HUES48 (cell line): ENCODE results near the gene RSPRY1.
A peak's percentile ranks its signal among the peaks of the same experiment; 100 is the strongest.

Experiments
- H3K27ac ChIP-seq: one replicate; pipeline ENCODE4 v1.7.0; 2013; ENCODE audit warnings: low read depth, low read length, inconsistent platforms
- H3K27me3 ChIP-seq: 2 replicates; pipeline ENCODE4 v1.6.1; 2013; ENCODE audit warnings: mild to moderate bottlenecking, low read length; ENCODE audit not compliant: control insufficient read depth, insufficient read depth
- H3K36me3 ChIP-seq: 2 replicates; pipeline ENCODE4 v1.6.1; 2013; ENCODE audit warnings: low read length; ENCODE audit not compliant: control insufficient read depth, insufficient read depth
- H3K4me1 ChIP-seq: 2 replicates; pipeline ENCODE4 v1.6.1; 2013; ENCODE audit warnings: mild to moderate bottlenecking, low read length; ENCODE audit not compliant: control insufficient read depth, insufficient read depth
- H3K4me3 ChIP-seq: 2 replicates; pipeline ENCODE4 v1.5.1; 2013; ENCODE audit warnings: mild to moderate bottlenecking, low read depth, low read length
- H3K9ac ChIP-seq: 2 replicates; pipeline ENCODE4 v1.6.1; 2013; ENCODE audit warnings: mild to moderate bottlenecking, low read depth, low read length, moderate library complexity
- H3K9me3 ChIP-seq: 2 replicates; pipeline ENCODE4 v1.6.1; 2013; ENCODE audit warnings: low read length; ENCODE audit not compliant: control insufficient read depth, insufficient read depth

RSPRY1 gene

DNA sequence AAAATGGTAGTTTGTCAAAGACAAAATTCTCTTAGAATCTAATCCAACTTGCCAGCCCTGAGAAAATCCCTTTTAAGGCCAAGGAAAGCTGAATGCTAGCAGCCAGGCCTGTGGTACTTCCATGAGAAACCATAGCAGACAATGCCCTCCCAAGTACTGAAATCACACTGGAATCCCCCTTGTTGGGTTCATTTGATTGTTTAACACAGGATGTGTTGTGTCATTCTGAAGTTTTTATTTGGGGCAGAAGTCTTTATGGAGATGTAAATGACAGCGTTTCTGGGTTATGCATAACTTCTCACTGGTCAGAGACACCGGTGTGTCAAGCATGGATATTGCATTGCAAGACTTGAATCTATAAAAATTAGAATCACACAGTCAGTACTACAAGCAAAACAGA, 53.0 kb downstream of the RSPRY1 start:
- Histone ChIP-seq H3K36me3 (peaks cover 45% of the 10 kb centered on the region), H3K9me3 (no peaks in the 10 kb centered on the region), H3K9ac (no peak overlapping the region), H3K4me3 (no peak overlapping the region), H3K27me3 (no peaks in the 10 kb centered on the region), H3K27ac (no peak overlapping the region), H3K4me1 (no peaks in the 10 kb centered on the region)

DNA sequence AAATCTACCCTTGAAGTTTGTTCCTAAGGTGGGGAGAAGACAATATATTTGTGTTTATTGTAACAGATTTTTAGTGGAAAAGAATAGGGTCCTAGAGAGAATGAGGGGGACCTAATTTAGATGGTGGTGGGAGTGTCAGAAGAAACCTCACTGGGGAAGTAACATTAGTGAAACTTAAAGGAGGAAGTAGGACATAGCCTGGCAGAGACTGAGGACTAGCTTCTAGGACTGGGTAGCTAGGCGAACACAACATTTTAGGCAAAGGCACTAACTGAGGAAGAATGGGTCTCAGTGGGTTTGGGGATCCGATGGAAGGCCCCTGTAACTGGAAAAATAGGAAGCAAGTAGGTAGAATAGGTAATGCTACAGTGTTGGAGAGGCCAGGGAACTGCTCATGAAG, 54.7 kb downstream of the RSPRY1 start:
- no peak overlapping the region for H3K9ac ChIP-seq
- no peak overlapping the region for H3K4me3 ChIP-seq
- peaks cover 28% of the 10 kb centered on the region for H3K36me3 ChIP-seq
- H3K27ac ChIP-seq = no peak overlapping the region
- H3K27me3 ChIP-seq = no peaks in the 10 kb centered on the region; the same call in 1 of the 2 replicates
- H3K4me1 ChIP-seq = peaks cover 5% of the 10 kb centered on the region; the same call in 1 of the 2 replicates
- no peaks in the 10 kb centered on the region for H3K9me3 ChIP-seq

DNA sequence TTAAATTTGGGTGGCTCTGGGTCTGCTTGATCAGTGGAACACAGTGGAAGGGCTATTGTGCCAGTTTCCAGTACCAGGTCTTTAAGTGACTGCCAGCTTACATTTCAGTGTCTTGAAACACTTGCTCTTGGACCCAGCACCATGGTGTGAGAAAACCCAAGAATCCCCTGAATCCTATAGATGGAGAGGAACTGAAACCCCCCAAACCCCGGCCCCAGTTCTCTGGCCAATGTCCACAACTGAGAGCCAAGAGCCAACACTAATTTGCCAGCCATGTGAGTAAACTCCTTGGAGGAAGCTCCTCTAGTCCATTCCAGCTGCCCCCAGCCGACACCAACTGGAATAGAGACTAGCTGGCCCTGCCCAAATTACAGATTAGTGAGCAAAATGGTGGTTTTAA, 56.5 kb downstream of the RSPRY1 start:
- no peak overlapping the region for H3K27ac ChIP-seq
- no peak overlapping the region for H3K9ac ChIP-seq
- peaks cover 22% of the 10 kb centered on the region for H3K36me3 ChIP-seq
- no peaks in the 10 kb centered on the region; the same call in 1 of the 2 replicates for H3K27me3 ChIP-seq
- H3K4me3 ChIP-seq = no peak overlapping the region
- no peaks in the 10 kb centered on the region for H3K9me3 ChIP-seq
- H3K4me1 ChIP-seq = peaks cover 7% of the 10 kb centered on the region; the same call in 1 of the 2 replicates

DNA sequence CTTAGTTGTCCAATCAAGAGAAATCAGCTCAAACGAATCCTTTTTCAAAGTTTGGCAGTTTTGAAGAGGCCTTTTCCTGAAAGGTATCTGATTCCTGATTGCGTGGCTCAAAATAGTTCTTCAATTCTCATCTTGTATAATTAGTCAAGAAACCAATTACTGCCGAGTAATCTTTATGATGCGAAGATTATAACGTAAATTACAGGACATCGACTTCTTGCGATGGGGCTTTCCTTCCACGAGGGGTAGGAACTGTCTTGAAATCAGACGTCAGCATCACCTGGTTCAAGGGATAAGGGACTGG, 58.3 kb downstream of the RSPRY1 start:
- Histone ChIP-seq H3K4me3 (peak overlapping the region; percentile 82), H3K27me3 (no peaks in the 10 kb centered on the region; the same call in 1 of the 2 replicates), H3K9ac (peak overlapping the region; percentile 54; the same call in 1 of the 2 replicates), H3K27ac (peak overlapping the region; percentile 81), H3K36me3 (peaks cover 10% of the 10 kb centered on the region), H3K9me3 (no peaks in the 10 kb centered on the region), H3K4me1 (peaks cover 7% of the 10 kb centered on the region; the same call in 1 of the 2 replicates)

- H3K9ac ChIP-seq = peak within 1 kb of the TSS; percentile 54
- no peaks in the 10 kb centered on the region; the same call in 1 of the 2 replicates for H3K27me3 ChIP-seq
- peak within 1 kb of the TSS; percentile 84 for H3K27ac ChIP-seq
- H3K9me3 ChIP-seq = no peaks in the 10 kb centered on the region
- peaks cover 7% of the 10 kb centered on the region; the same call in 1 of the 2 replicates for H3K4me1 ChIP-seq
- peak within 1 kb of the TSS; percentile 82 for H3K4me3 ChIP-seq
- H3K36me3 ChIP-seq = peaks cover 5% of the 10 kb centered on the region
Measured at GRCh38 chr16:57244767-57245471, 58.8 kb downstream of the RSPRY1 start, which contains the start of gene ARL2BP. TSS of gene ARL2BP (plus strand) at chr16:57245259. CDS start at chr16:57245368, 109 bp downstream.

DNA sequence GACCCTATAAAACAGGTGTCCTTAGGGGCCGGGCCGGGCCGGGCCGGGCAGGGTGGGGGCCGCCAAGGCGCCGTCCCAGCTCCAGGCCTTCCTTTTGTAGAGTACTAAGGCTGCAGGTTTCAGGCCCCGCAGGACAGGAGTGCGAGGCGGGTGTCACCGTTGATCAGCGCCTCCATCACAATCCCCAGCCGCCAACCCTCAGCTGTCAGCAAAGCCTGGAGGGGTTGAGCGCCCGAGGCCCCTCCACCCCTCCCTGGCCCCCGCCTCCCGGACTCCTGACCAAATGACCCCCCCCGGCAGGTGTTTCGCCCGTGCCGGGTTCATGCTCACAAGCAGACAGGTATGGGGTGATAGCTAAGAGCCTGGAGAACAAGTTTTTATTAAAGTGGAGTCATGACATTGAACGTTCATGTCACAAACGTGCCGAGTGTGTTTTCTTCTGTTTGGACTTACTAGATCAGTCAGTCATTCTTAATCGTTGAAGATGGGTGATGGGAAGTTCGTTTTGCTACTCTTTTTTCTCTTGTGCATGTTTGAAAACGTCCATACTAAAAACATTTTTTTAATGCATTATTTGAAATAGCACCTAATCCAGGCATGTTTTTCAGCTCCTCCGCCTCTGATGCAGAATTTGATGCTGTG, 59.5 kb downstream of the RSPRY1 start:
- peaks cover 10% of the 10 kb centered on the region; the same call in 1 of the 2 replicates for H3K36me3 ChIP-seq
- H3K4me3 ChIP-seq = peak overlapping the region; percentile 82
- H3K9ac ChIP-seq = peak overlapping the region; percentile 15; the same call in 1 of the 2 replicates
- no peaks in the 10 kb centered on the region; the same call in 1 of the 2 replicates for H3K27me3 ChIP-seq
- H3K27ac ChIP-seq = peak overlapping the region; percentile 84
- H3K9me3 ChIP-seq = no peaks in the 10 kb centered on the region
- peaks cover 7% of the 10 kb centered on the region; the same call in 1 of the 2 replicates for H3K4me1 ChIP-seq

DNA sequence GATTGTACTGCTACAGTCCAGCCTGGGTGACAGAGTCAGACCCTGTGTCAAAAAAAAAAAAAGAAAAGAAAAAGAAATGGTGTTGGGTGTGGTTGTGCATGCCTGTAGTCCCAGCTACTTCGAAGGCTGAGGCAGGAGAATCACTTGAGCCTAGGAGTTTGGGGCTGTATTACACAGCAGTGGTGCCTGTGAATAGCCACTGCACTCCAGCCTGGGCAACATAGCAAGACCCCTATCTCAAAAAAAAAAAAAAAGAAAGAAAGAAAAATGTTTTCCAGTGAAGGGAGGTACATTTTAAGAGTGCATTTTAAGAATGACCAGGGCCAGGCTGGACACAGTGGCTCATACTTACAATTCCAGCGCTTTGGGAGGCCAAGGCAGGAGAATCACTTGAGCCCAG, 65.2 kb downstream of the RSPRY1 start:
- H3K27ac ChIP-seq = no peak overlapping the region
- no peaks in the 10 kb centered on the region for H3K4me1 ChIP-seq
- H3K4me3 ChIP-seq = no peak overlapping the region
- peaks cover 26% of the 10 kb centered on the region; the same call in 1 of the 2 replicates for H3K36me3 ChIP-seq
- no peaks in the 10 kb centered on the region for H3K9me3 ChIP-seq
- no peak overlapping the region for H3K9ac ChIP-seq
- no peaks in the 10 kb centered on the region for H3K27me3 ChIP-seq

DNA sequence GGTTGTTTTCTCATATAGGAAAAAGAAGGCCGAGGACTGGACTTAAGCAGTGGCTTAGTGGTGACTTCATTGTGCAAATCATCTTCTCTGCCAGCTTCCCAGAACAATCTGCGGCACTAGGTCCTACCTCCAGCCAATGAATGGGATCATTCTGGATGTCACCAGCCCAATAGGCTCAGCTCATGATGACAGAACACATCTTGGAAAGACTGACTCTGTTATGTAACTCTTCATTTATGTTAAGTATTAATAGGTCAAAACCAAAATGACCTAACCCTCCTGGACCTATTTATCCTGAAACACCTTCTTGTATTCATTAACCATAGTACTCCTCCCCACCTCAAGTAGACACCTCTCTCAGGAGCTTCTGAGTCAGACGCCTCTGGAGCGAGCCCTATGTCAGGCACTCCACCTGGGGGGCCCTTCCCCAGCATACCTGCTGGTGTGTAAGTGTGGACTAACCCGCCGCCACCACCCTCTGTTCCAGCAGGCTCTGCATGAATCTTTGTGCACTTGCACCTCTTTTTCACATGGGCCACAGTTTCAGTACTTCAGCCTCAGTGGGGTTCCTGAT, 66.1 kb downstream of the RSPRY1 start:
- Histone ChIP-seq H3K27ac (no peak overlapping the region), H3K9ac (no peak overlapping the region), H3K27me3 (no peaks in the 10 kb centered on the region), H3K4me1 (no peaks in the 10 kb centered on the region), H3K9me3 (no peaks in the 10 kb centered on the region), H3K4me3 (no peak overlapping the region), H3K36me3 (peaks cover 26% of the 10 kb centered on the region; the same call in 1 of the 2 replicates)

GRCh38 chr16:57253466-57253865, 67.3 kb downstream of the RSPRY1 start:
- Histone ChIP-seq H3K36me3 (peaks cover 26% of the 10 kb centered on the region; the same call in 1 of the 2 replicates), H3K27me3 (no peaks in the 10 kb centered on the region), H3K4me3 (no peak overlapping the region), H3K27ac (no peak overlapping the region), H3K4me1 (no peaks in the 10 kb centered on the region), H3K9ac (no peak overlapping the region), H3K9me3 (no peaks in the 10 kb centered on the region)

- no peak overlapping the region for H3K27ac ChIP-seq
- no peaks in the 10 kb centered on the region for H3K9me3 ChIP-seq
- no peak overlapping the region for H3K4me3 ChIP-seq
- H3K36me3 ChIP-seq = peaks cover 16% of the 10 kb centered on the region; the same call in 1 of the 2 replicates
- H3K4me1 ChIP-seq = peaks cover 10% of the 10 kb centered on the region
- H3K27me3 ChIP-seq = no peaks in the 10 kb centered on the region
- H3K9ac ChIP-seq = no peak overlapping the region
Measured at GRCh38 chr16:57255686-57256415, 69.7 kb downstream of the RSPRY1 start.
